Activated CD4-positive, alpha-beta T cell treated with anti-CD3 and anti-CD28 coated beads, Interleukin-2, Interleukin-4, amounts not matched to agents 100 ng/mL and 50 ng/mL, durations not matched to agents 16 hours and 8 hours (primary cell): ENCODE results near the gene SEMA5B.

Experiments
- DNase-seq: peaks from one replicate; pipeline ENCODE4 v3.0.0-alpha.2; 2020; ENCODE audit warnings: low spot score

SEMA5B gene

GRCh38 chr3:123024056-123024455, 3.5 kb downstream of the SEMA5B start:
- no peak for DNase-seq

- no peak for DNase-seq
Observed at GRCh38 chr3:123021996-123022510, 5.5 kb downstream of the SEMA5B start.

- no peak for DNase-seq
Observed at GRCh38 chr3:123021388-123021787, 6.2 kb downstream of the SEMA5B start.

- DNase-seq = no peak
Observed at GRCh38 chr3:123020709-123021108, 6.9 kb downstream of the SEMA5B start.

- no peak for DNase-seq
Observed at GRCh38 chr3:123019591-123019990, 8.0 kb downstream of the SEMA5B start.

- no peak for DNase-seq
Observed at GRCh38 chr3:123019161-123019560, 8.4 kb downstream of the SEMA5B start.

GRCh38 chr3:123018683-123019082, 8.9 kb downstream of the SEMA5B start:
- no peak for DNase-seq

GRCh38 chr3:123015596-123015995, 12.0 kb downstream of the SEMA5B start:
- no peak for DNase-seq

GRCh38 chr3:123013876-123014275, 13.7 kb downstream of the SEMA5B start:
- DNase-seq = no peak

GRCh38 chr3:123012652-123013051, 14.9 kb downstream of the SEMA5B start:
- no peak for DNase-seq

GRCh38 chr3:123011447-123011846, 16.1 kb downstream of the SEMA5B start:
- DNase-seq = no peak

- DNase-seq = no peak
Observed at GRCh38 chr3:123008840-123009239, 18.7 kb downstream of the SEMA5B start.

GRCh38 chr3:123006609-123007008, 21.0 kb downstream of the SEMA5B start:
- no peak for DNase-seq

- DNase-seq = no peak
Observed at GRCh38 chr3:123005291-123005690, 22.3 kb downstream of the SEMA5B start.

GRCh38 chr3:123004201-123004918, 23.2 kb downstream of the SEMA5B start:
- DNase-seq = no peak

GRCh38 chr3:123002749-123003497, 24.6 kb downstream of the SEMA5B start:
- no peak for DNase-seq

- no peak for DNase-seq
Observed at GRCh38 chr3:123002100-123002748, 25.3 kb downstream of the SEMA5B start.

GRCh38 chr3:122998856-122999255, 28.7 kb downstream of the SEMA5B start:
- no peak for DNase-seq

- no peak for DNase-seq
Observed at GRCh38 chr3:122998206-122998605, 29.4 kb downstream of the SEMA5B start.

- DNase-seq = no peak
Observed at GRCh38 chr3:122996038-122996580, 31.5 kb downstream of the SEMA5B start.

GRCh38 chr3:122994954-122995353, 32.6 kb downstream of the SEMA5B start:
- DNase-seq = no peak

GRCh38 chr3:122993124-122993978, 34.2 kb downstream of the SEMA5B start:
- no peak for DNase-seq
